ENCODE measurements around the gene ZNF474.

GRCh38 chr5:122179701-122180100, 50.4 kb downstream of the ZNF474 start:
- TF ChIP-seq, protein P1, sequence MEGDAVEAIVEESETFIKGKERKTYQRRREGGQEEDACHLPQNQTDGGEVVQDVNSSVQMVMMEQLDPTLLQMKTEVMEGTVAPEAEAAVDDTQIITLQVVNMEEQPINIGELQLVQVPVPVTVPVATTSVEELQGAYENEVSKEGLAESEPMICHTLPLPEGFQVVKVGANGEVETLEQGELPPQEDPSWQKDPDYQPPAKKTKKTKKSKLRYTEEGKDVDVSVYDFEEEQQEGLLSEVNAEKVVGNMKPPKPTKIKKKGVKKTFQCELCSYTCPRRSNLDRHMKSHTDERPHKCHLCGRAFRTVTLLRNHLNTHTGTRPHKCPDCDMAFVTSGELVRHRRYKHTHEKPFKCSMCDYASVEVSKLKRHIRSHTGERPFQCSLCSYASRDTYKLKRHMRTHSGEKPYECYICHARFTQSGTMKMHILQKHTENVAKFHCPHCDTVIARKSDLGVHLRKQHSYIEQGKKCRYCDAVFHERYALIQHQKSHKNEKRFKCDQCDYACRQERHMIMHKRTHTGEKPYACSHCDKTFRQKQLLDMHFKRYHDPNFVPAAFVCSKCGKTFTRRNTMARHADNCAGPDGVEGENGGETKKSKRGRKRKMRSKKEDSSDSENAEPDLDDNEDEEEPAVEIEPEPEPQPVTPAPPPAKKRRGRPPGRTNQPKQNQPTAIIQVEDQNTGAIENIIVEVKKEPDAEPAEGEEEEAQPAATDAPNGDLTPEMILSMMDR (IDR thresholded peaks at IDR 0.05; ENCODE audit: low read depth, low read length), result no peak
- TF ChIP-seq EZH2phosphoT487 (IDR thresholded peaks at IDR 0.05; ENCODE audit: low read depth), result no peak

Measured in OCI-LY3 (cell line).